K562 (cell line): Measurements from ENCODE around the gene BEST2. TPM values are rescaled to one million over a fixed set of nuclear protein-coding genes. Genes with fewer than 3 reads are reported as not detected.

Experiments used
- HCFC1 ChIP-seq: IDR thresholded peaks from 2 replicates; pipeline ENCODE4 v1.6.1; 2012; ENCODE audit warnings: low read depth, low read length, improper control_type of control experiment
- HDAC1 ChIP-seq, 2 experiments: fragments of 450-650 bp; IDR thresholded peaks; 2 replicates each; pipeline ENCODE4 v1.6.1; 2016 to 2017; ENCODE audit warnings: inconsistent platforms in 1 of 2, mild to moderate bottlenecking in 1 of 2, moderate library complexity in 1 of 2
- JUN ChIP-seq, 2 experiments: sonication (generic) in 1 of 2; formaldehyde crosslinking in 1 of 2; IDR thresholded peaks; 2 replicates each; pipeline versions ENCODE4 v1.6.1 to v1.8.0; 2012 to 2022; ENCODE audit warnings: borderline replicate concordance in 2 of 2, mild to moderate bottlenecking in 2 of 2, improper control_type of control experiment in 1 of 2, low read depth in 1 of 2, low read length in 1 of 2, missing genetic modification reagents in 1 of 2
- MTA1 ChIP-seq: fragments of 450-650 bp; IDR thresholded peaks from 2 replicates; pipeline ENCODE4 v1.6.1; 2017; ENCODE audit warnings: borderline replicate concordance
- POLR2B ChIP-seq: fragments of 450-650 bp; IDR thresholded peaks from 2 replicates; pipeline ENCODE4 v1.6.1; 2018; ENCODE audit warnings: low read depth; ENCODE audit not compliant: partially characterized antibody
- RBM15 ChIP-seq: fragments of 200-400 bp; formaldehyde crosslinking; IDR thresholded peaks from 2 replicates; pipeline ENCODE4 v1.6.1; 2018; ENCODE audit warnings: mild to moderate bottlenecking, low read length, moderate library complexity; ENCODE audit not compliant: insufficient read depth
- TAF1 ChIP-seq: IDR thresholded peaks from 2 replicates; pipeline ENCODE4 v1.6.1; 2011; ENCODE audit warnings: mild to moderate bottlenecking, low read length, moderate library complexity; ENCODE audit not compliant: insufficient read depth, control insufficient read depth, severe bottlenecking; ENCODE audit errors: extremely low read depth
- TCF7 ChIP-seq: sonication (generic); IDR thresholded peaks from 2 replicates; pipeline ENCODE4 v1.6.1; 2016; ENCODE audit warnings: antibody characterized with exemption, borderline replicate concordance
- YY1 ChIP-seq, 3 experiments: IDR thresholded peaks; 2 replicates each; pipeline ENCODE4 v1.6.1; 2011; ENCODE audit warnings: low read length in 2 of 3, mild to moderate bottlenecking in 2 of 3, moderate library complexity in 2 of 3, borderline replicate concordance in 1 of 3, control low read depth in 1 of 3, low read depth in 1 of 3; ENCODE audit not compliant: insufficient read depth in 3 of 3, insufficient replicate concordance in 2 of 3, control insufficient read depth in 1 of 3, insufficient read length in 1 of 3; ENCODE audit errors: extremely low read depth in 1 of 3
- ZNF143 ChIP-seq: sonication (generic); formaldehyde crosslinking; IDR thresholded peaks from 2 replicates; pipeline ENCODE4 v1.9.0; 2022; ENCODE audit warnings: mild to moderate bottlenecking, missing genetic modification reagents
- ZNF444 ChIP-seq: fragments of 250-450 bp; sonication (Bioruptor Pico); IDR thresholded peaks from 2 replicates; pipeline ENCODE4 v1.4.0; 2020; ENCODE audit warnings: mild to moderate bottlenecking, moderate library complexity
- polyA plus RNA-seq, 8 experiments: library from polyadenylated mRNA; depleted of rRNA in 4 of 8; stranded (reverse) in 5 of 8; unstranded in 3 of 8; fragments of >200 nt; fragmentation: Nextera tagmentation in 2 of 8; fragmentation: Illumina TruSeq in 1 of 8; extraction: Ambion mirVana in 2 of 8; extraction: Trizol in 1 of 8; gene quantifications; 2 replicates each; pipeline versions ENCODE4 v1.2.1 to v1.2.3, GENCODE V29; 2011 to 2014; ENCODE audit warnings: inconsistent platforms in 1 of 8, missing spikeins in 1 of 8
- total RNA-seq, 7 experiments: library from RNA; depleted of rRNA in 6 of 7; stranded (reverse); fragments of >200 nt in 6 of 7; fragmentation: Illumina TruSeq in 2 of 7; extraction: Trizol in 2 of 7; gene quantifications; 2 replicates each; pipeline versions ENCODE4 v1.2.1 to v1.2.3, GENCODE V29; 2011 to 2021; ENCODE audit warnings: low replicate concordance in 1 of 7
- TF ChIP-seq, protein P1 (sequence below): conservative IDR thresholded peaks from 2 replicates; pipeline ENCODE4 v1.6.1; 2011; ENCODE audit warnings: low read depth, mild to moderate bottlenecking, low read length; ENCODE audit not compliant: control insufficient read depth
- TF ChIP-seq, protein P2 (sequence below): sonication (generic); formaldehyde crosslinking; IDR thresholded peaks from 2 replicates; pipeline ENCODE4 v1.9.0; 2022; ENCODE audit warnings: mild to moderate bottlenecking, missing genetic modification reagents
- TF ChIP-seq, protein P3 (sequence below): fragments of 450-650 bp; IDR thresholded peaks from 2 replicates; pipeline ENCODE4 v1.7.1; 2018; ENCODE audit warnings: mild to moderate bottlenecking, low read depth; ENCODE audit not compliant: partially characterized antibody
- TF ChIP-seq, protein P4 (sequence below), 2 experiments: fragments of 150-350 bp in 1 of 2; IDR thresholded peaks; 2 replicates each; pipeline ENCODE4 v1.6.1; 2012 to 2016; ENCODE audit warnings: low read depth in 2 of 2, low read length in 2 of 2, mild to moderate bottlenecking in 1 of 2, moderate library complexity in 1 of 2

BEST2 gene
- total and polyA plus RNA-seq, 9 of the 15 experiments (the other 6 are each of a cell fraction or from before 2014, with no cell fraction given), result not detected

DNA sequence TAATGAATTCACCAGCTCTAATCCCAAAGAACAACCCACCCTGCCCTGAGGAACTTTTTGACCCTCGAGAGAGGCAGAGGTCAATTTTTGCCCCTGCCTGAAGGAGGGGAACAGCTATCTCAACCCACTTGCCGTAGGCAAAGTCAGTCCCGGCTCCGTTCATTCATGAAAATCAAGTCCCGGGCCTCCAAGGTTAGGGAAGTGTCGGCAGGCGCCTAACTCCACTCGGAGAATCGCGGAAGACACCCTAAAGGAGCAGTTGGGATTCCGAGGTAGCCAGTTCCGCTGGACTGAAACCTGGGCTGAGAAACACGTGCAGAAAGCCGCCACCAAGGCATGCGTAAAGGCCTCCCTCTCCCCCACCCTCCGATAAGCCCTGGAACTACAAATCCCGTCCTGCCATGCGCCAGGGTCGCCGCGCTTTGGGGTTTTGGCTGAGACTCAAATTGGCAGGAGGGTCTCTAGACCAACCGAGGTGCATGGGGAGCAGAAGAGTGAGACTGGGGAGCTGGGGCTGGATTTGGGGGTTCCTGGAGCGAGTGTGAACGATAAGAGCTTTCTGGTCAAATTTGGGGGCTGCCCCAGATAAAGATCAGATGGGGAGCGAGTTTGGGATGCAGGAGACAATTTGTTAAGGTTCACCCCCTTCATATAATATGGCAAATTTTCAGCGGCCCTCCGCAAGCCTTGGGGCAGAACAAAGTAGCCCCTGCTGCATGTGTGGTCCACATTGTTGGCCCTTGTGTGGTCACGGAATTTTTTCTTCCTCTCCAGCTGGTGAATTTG, 27.8 kb upstream of the BEST2 start, which contains the start of gene TNPO2 (continued):
- peak in 1 of 3 experiments; percentile 54 for TF ChIP-seq YY1 (IDR thresholded peaks at IDR 0.05; ENCODE audit: borderline replicate concordance in 1 of 3, control insufficient read depth in 1 of 3, extremely low read depth in 1 of 3, insufficient read depth in 3 of 3, insufficient read length in 1 of 3, insufficient replicate concordance in 2 of 3, low read depth in 1 of 3, low read length in 2 of 3)
- peak; percentile 70 for TF ChIP-seq TAF1
- peak; percentile 67; the same call in 1 of the 2 replicates for TF ChIP-seq ZNF444 (CRISPR knock-in tag)
- TF ChIP-seq, protein P1, sequence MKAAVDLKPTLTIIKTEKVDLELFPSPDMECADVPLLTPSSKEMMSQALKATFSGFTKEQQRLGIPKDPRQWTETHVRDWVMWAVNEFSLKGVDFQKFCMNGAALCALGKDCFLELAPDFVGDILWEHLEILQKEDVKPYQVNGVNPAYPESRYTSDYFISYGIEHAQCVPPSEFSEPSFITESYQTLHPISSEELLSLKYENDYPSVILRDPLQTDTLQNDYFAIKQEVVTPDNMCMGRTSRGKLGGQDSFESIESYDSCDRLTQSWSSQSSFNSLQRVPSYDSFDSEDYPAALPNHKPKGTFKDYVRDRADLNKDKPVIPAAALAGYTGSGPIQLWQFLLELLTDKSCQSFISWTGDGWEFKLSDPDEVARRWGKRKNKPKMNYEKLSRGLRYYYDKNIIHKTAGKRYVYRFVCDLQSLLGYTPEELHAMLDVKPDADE, result peak; percentile 94
- TF ChIP-seq ZNF143, result peak; percentile 93
- 0 out of 2 replicates have a peak, but pooled peaks have one; percentile 26 for TF ChIP-seq TCF7
- TF ChIP-seq POLR2B, result peak; percentile 46
- TF ChIP-seq, protein P2, sequence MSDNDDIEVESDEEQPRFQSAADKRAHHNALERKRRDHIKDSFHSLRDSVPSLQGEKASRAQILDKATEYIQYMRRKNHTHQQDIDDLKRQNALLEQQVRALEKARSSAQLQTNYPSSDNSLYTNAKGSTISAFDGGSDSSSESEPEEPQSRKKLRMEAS (CRISPR knock-in tag), result peak; percentile 95
- TF ChIP-seq HCFC1, result peak; percentile 95
- TF ChIP-seq JUN (IDR thresholded peaks at IDR 0.05; ENCODE audit: borderline replicate concordance, low read depth, low read length), result peak; percentile 56; the same call in 1 of the 2 replicates
- TF ChIP-seq JUN (CRISPR knock-in tag; IDR thresholded peaks at IDR 0.05; ENCODE audit: borderline replicate concordance), result no peak
- TF ChIP-seq RBM15, result no peak
- TF ChIP-seq MTA1, result peak; percentile 60
- TF ChIP-seq, protein P3, sequence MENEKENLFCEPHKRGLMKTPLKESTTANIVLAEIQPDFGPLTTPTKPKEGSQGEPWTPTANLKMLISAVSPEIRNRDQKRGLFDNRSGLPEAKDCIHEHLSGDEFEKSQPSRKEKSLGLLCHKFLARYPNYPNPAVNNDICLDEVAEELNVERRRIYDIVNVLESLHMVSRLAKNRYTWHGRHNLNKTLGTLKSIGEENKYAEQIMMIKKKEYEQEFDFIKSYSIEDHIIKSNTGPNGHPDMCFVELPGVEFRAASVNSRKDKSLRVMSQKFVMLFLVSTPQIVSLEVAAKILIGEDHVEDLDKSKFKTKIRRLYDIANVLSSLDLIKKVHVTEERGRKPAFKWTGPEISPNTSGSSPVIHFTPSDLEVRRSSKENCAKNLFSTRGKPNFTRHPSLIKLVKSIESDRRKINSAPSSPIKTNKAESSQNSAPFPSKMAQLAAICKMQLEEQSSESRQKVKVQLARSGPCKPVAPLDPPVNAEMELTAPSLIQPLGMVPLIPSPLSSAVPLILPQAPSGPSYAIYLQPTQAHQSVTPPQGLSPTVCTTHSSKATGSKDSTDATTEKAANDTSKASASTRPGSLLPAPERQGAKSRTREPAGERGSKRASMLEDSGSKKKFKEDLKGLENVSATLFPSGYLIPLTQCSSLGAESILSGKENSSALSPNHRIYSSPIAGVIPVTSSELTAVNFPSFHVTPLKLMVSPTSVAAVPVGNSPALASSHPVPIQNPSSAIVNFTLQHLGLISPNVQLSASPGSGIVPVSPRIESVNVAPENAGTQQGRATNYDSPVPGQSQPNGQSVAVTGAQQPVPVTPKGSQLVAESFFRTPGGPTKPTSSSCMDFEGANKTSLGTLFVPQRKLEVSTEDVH, result peak; percentile 25
- TF ChIP-seq, protein P4, sequence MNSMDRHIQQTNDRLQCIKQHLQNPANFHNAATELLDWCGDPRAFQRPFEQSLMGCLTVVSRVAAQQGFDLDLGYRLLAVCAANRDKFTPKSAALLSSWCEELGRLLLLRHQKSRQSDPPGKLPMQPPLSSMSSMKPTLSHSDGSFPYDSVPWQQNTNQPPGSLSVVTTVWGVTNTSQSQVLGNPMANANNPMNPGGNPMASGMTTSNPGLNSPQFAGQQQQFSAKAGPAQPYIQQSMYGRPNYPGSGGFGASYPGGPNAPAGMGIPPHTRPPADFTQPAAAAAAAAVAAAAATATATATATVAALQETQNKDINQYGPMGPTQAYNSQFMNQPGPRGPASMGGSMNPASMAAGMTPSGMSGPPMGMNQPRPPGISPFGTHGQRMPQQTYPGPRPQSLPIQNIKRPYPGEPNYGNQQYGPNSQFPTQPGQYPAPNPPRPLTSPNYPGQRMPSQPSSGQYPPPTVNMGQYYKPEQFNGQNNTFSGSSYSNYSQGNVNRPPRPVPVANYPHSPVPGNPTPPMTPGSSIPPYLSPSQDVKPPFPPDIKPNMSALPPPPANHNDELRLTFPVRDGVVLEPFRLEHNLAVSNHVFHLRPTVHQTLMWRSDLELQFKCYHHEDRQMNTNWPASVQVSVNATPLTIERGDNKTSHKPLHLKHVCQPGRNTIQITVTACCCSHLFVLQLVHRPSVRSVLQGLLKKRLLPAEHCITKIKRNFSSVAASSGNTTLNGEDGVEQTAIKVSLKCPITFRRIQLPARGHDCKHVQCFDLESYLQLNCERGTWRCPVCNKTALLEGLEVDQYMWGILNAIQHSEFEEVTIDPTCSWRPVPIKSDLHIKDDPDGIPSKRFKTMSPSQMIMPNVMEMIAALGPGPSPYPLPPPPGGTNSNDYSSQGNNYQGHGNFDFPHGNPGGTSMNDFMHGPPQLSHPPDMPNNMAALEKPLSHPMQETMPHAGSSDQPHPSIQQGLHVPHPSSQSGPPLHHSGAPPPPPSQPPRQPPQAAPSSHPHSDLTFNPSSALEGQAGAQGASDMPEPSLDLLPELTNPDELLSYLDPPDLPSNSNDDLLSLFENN (IDR thresholded peaks at IDR 0.05; ENCODE audit: low read depth in 2 of 2, low read length in 2 of 2), result no peak
- peak in 1 of 2 experiments; percentile 95; a peak in 2 of 4 replicates for TF ChIP-seq HDAC1 (IDR thresholded peaks at IDR 0.05)
